Hepatocyte (in vitro differentiated cells): ENCODE measurements around the gene RFX4. TPM values are rescaled to one million over a fixed set of nuclear protein-coding genes. Genes with fewer than 3 reads are reported as not detected.

Experiments used
- DNase-seq: peaks from one replicate; pipeline ENCODE4 v3.0.0-alpha.2; 2016; ENCODE audit warnings: low spot score
- H2AFZ ChIP-seq: fragments of 200-600 bp; sonication (generic); 2 replicates; pipeline ENCODE4 v1.6.0; 2016; ENCODE audit warnings: antibody characterized with exemption, mild to moderate bottlenecking
- H3K27ac ChIP-seq: fragments of 200-600 bp; sonication (generic); 2 replicates; pipeline ENCODE4 v1.5.1; 2016; ENCODE audit warnings: mild to moderate bottlenecking
- H3K27me3 ChIP-seq: fragments of 200-600 bp; sonication (generic); 2 replicates; pipeline ENCODE4 v1.6.1; 2016
- H3K36me3 ChIP-seq: fragments of 200-600 bp; sonication (generic); replicated peaks from 2 replicates; pipeline ENCODE4 v1.5.1; 2016; ENCODE audit warnings: low read depth; ENCODE audit not compliant: insufficient read depth
- H3K4me1 ChIP-seq: fragments of 200-600 bp; sonication (generic); 2 replicates; pipeline ENCODE4 v1.5.1; 2016; ENCODE audit warnings: mild to moderate bottlenecking, moderate library complexity; ENCODE audit not compliant: insufficient read depth
- H3K4me2 ChIP-seq: fragments of 200-600 bp; sonication (generic); 2 replicates; pipeline ENCODE4 v1.6.0; 2016
- H3K4me3 ChIP-seq: fragments of 200-600 bp; sonication (generic); 2 replicates; pipeline ENCODE4 v1.5.1; 2016; ENCODE audit warnings: mild to moderate bottlenecking
- H3K79me2 ChIP-seq: fragments of 200-600 bp; sonication (generic); 2 replicates; pipeline ENCODE4 v1.6.0; 2017; ENCODE audit warnings: mild to moderate bottlenecking
- H3K9me2 ChIP-seq: fragments of 200-600 bp; sonication (generic); replicated peaks from 2 replicates; pipeline ENCODE4 v1.6.0; 2017; ENCODE audit warnings: mild to moderate bottlenecking; ENCODE audit not compliant: insufficient read depth
- H3K9me3 ChIP-seq: fragments of 200-600 bp; sonication (generic); 2 replicates; pipeline ENCODE4 v1.5.1; 2016; ENCODE audit warnings: low read depth, mild to moderate bottlenecking
- H4K20me1 ChIP-seq: fragments of 200-600 bp; sonication (generic); 2 replicates; pipeline ENCODE4 v1.6.0; 2016; ENCODE audit warnings: mild to moderate bottlenecking; ENCODE audit not compliant: insufficient read depth, poor library complexity, severe bottlenecking
- CTCF ChIP-seq: fragments of 200-600 bp; sonication (generic); IDR thresholded peaks from 2 replicates; pipeline ENCODE4 v1.5.1; 2016; ENCODE audit warnings: antibody characterized with exemption, mild to moderate bottlenecking; ENCODE audit not compliant: poor library complexity
- EZH2 ChIP-seq: fragments of 200-600 bp; sonication (generic); IDR thresholded peaks from 2 replicates; pipeline ENCODE4 v1.6.1; 2016; ENCODE audit warnings: antibody characterized with exemption, mild to moderate bottlenecking, borderline replicate concordance
- EZH2phosphoT487 ChIP-seq: fragments of 200-600 bp; sonication (generic); IDR thresholded peaks from one replicate; pipeline ENCODE4 v1.6.1; 2018; ENCODE audit warnings: antibody characterized with exemption, mild to moderate bottlenecking, low read depth, moderate library complexity; ENCODE audit not compliant: unreplicated experiment, severe bottlenecking
- WGBS: methylation state at CpG from one replicate; pipeline ENCODE4 v1.1.6; 2016; ENCODE audit warnings: low lambda C conversion rate; ENCODE audit errors: missing lambda C conversion rate; 5-methylcytosine and 5-hydroxymethylcytosine counted together
- polyA plus RNA-seq: library from polyadenylated mRNA; unstranded; fragments of >200 nt; fragmentation: Nextera tagmentation; extraction: Ambion mirVana; gene quantifications from 2 replicates; pipeline ENCODE4 v1.2.1, GENCODE V29; 2016
- total RNA-seq: library from RNA; depleted of rRNA; stranded (reverse); fragments of >200 nt; gene quantifications from 2 replicates; pipeline ENCODE4 v1.2.3, GENCODE V29; 2014

RFX4 gene
- total and polyA plus RNA-seq, 2 experiments from 2014 or later, result not detected

GRCh38 chr12:106672314-106673025, 89.7 kb downstream of the RFX4 start:
- H3K4me2 ChIP-seq, result no peak overlapping the region
- DNase-seq, result no peak
- no peaks in the 10 kb centered on the region for H4K20me1 ChIP-seq
- H3K9me2 ChIP-seq, result no peaks in the 10 kb centered on the region
- H2AFZ ChIP-seq, result no peak overlapping the region
- peaks cover 16% of the 10 kb centered on the region for H3K27me3 ChIP-seq
- WGBS, result 53% methylated on average over 8 of the region's 8 CpGs
- no peaks in the 10 kb centered on the region for H3K79me2 ChIP-seq
- no peaks in the 10 kb centered on the region for H3K36me3 ChIP-seq
- H3K27ac ChIP-seq, result no peak overlapping the region
- H3K4me3 ChIP-seq, result no peak overlapping the region
- no peaks in the 10 kb centered on the region for H3K4me1 ChIP-seq
- TF ChIP-seq EZH2 (no peak), CTCF (no peak), EZH2phosphoT487 (no peak)
- no peaks in the 10 kb centered on the region for H3K9me3 ChIP-seq

GRCh38 chr12:106673141-106673540, 90.3 kb downstream of the RFX4 start:
- H3K9me2 ChIP-seq, result no peaks in the 10 kb centered on the region
- no peak overlapping the region for H3K4me2 ChIP-seq
- peaks cover 16% of the 10 kb centered on the region for H3K27me3 ChIP-seq
- H3K27ac ChIP-seq, result no peak overlapping the region
- TF ChIP-seq CTCF, result no peak
- TF ChIP-seq EZH2phosphoT487, result no peak
- no peak for TF ChIP-seq EZH2
- H4K20me1 ChIP-seq, result no peaks in the 10 kb centered on the region
- no peak overlapping the region for H3K4me3 ChIP-seq
- 68% methylated on average over 8 of the region's 8 CpGs for WGBS
- H2AFZ ChIP-seq, result no peak overlapping the region
- H3K79me2 ChIP-seq, result no peaks in the 10 kb centered on the region
- H3K4me1 ChIP-seq, result no peaks in the 10 kb centered on the region
- no peak for DNase-seq
- H3K9me3 ChIP-seq, result no peaks in the 10 kb centered on the region
- H3K36me3 ChIP-seq, result no peaks in the 10 kb centered on the region

GRCh38 chr12:106675651-106676435, 93.0 kb downstream of the RFX4 start:
- no peak for TF ChIP-seq CTCF
- TF ChIP-seq EZH2, result no peak
- no peak for TF ChIP-seq EZH2phosphoT487
- peaks cover 16% of the 10 kb centered on the region for H3K27me3 ChIP-seq
- WGBS, result 84% methylated on average over 10 of the region's 10 CpGs

More at GRCh38 chr12:106675651-106676435, 93.0 kb downstream of the RFX4 start:
- no peak overlapping the region for H2AFZ ChIP-seq
- no peak for DNase-seq
- H3K79me2 ChIP-seq, result no peaks in the 10 kb centered on the region
- no peak overlapping the region for H3K4me3 ChIP-seq
- H3K4me2 ChIP-seq, result no peak overlapping the region
- no peaks in the 10 kb centered on the region for H4K20me1 ChIP-seq
- H3K27ac ChIP-seq, result no peak overlapping the region
- H3K4me1 ChIP-seq, result no peaks in the 10 kb centered on the region
- no peaks in the 10 kb centered on the region for H3K9me3 ChIP-seq
- H3K36me3 ChIP-seq, result no peaks in the 10 kb centered on the region
- H3K9me2 ChIP-seq, result no peaks in the 10 kb centered on the region
